Jurkat, Clone E6-1 (cell line): ENCODE data around the gene LRRC8E.

Experiments used
- DNase-seq: peaks from one replicate; pipeline ENCODE4 v3.0.0-alpha.2; 2011; ENCODE audit warnings: low read depth, low spot score
- H3K4me3 ChIP-seq: 2 replicates; pipeline ENCODE4 v1.5.1; 2011; ENCODE audit warnings: mild to moderate bottlenecking, low read length, control low read depth, moderate library complexity

The LRRC8E gene

DNA sequence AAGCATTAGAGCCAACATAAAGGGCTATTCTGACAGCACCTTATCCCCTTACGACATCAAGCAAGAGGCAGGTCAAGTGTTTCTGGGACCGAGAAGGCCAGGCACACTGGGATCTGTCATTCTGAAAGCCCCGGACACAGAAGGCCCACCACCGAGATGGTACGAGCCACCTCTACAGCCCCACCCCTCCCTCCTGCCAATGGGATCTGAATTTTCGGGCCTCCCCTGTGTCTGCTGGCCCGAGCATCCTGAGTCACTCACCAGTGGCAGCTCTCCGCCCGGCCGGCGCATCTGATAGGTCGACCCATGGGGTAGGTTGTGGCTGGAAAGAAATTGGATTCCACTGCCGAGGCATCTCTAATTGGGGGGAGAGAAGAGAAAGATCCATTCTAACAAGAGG, 52.5 kb downstream of the LRRC8E start:
- H3K4me3 ChIP-seq, result no peak overlapping the region
- no peak for DNase-seq

DNA sequence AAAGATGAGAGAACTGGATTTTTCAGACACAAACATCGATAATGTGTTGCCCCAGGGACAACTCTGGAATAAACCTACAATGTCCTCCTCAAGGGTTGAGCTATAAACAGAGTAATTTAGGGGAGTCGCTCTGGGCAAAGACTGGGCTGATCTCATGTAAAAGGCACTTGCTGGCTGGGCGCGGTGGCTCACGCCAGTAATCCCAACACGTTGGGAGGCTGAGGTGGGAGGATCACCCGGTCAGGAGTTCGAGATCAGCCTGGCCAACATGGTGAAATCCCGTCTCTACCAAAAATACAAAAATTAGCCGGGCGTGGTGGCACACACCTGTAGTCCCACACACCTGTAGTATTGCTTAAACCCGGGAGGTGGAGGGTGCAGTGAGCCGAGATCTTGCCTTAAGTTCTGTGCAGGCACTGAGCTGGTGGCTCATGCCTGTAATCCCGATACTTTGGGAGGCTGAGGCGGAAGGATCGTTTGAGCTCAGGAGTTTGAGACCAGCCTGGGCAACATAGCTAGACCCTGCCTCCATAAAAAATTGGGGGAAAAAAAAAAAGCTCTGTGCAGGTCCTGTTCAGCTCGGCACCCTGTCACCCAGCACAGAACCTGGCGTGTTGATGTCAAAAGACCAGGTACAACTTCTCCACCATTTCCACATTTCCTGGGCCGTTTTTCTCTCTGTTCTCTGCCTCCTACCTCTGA, 53.7 kb downstream of the LRRC8E start:
- no peak for DNase-seq
- peak overlapping the region; percentile 75 for H3K4me3 ChIP-seq

GRCh38 chr19:7942981-7943443, 54.7 kb downstream of the LRRC8E start:
- DNase-seq, result no peak
- peak overlapping the region; percentile 75 for H3K4me3 ChIP-seq

DNA sequence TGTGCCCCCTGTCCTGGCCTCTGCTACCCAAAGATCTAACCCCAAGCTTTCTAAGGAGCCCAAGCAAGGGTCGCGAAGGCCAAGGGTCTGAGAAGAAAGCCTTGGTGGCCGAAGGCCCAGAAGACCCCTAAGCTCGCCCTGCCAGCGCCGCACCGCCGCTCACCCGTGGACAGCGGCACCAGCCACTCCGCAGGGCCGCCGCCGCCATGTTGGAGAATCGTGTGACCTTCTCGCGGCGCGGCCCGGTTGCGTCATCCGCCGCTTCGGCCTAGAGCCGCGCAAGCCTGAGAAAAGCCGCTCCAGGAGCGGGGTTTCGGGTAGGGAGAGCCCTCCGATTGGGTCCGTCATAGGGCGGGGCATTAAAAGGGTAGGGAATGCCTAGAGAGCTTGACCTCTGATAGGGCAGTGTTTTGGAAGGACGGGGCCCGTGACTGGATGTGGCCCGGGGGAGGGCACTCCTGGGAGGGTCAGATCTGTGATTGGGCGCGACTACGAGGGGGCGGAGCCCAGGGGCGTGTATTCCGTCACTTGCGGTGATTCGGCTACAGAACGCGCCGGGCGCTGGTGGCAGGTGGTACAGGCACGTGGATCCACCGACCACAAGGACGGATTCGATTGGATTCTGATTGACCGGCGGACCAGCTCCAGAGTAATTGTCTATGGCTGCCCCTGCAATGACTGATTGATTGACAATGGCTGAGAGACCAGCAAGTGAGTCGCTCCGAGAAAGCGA, 55.3 kb downstream of the LRRC8E start, which contains the start of gene TIMM44:
Gene TIMM44 (minus strand): TSS at position 223 of the 733 bp plus-strand sequence. CDS start 15 bp downstream, at position 208.
- H3K4me3 ChIP-seq, result peak within 1 kb of the TSS; percentile 75
- peak; percentile 99 for DNase-seq

- peak; percentile 90 for DNase-seq
- peak overlapping the region; percentile 75 for H3K4me3 ChIP-seq
These were observed 56.0 kb downstream of the LRRC8E start for GRCh38 chr19:7944177-7944761.

GRCh38 chr19:7947939-7948338, 59.6 kb downstream of the LRRC8E start:
- H3K4me3 ChIP-seq, result no peak overlapping the region
- DNase-seq, result no peak
